HG03565 (cell line): ENCODE measurements around the gene KIF5C.
"Not testable (repeated sequence)": the region's sequence is repeated elsewhere in the genome, so short reads cannot be mapped to it uniquely, and the experiment has no call there.

Experiments
- ATAC-seq: cut with Tn5 transposase; IDR thresholded peaks from one replicate; pipeline ENCODE4 v1.9.1; 2021; ENCODE audit warnings: mild to moderate bottlenecking, moderate library complexity; ENCODE audit not compliant: unreplicated experiment

Gene KIF5C

GRCh38 chr2:148874868-148875341 lies at the start of gene KIF5C:
TSS of gene KIF5C (plus strand) at chr2:148875227. CDS start at chr2:148875618, 391 bp downstream.
- peak; percentile 82 for ATAC-seq

DNA sequence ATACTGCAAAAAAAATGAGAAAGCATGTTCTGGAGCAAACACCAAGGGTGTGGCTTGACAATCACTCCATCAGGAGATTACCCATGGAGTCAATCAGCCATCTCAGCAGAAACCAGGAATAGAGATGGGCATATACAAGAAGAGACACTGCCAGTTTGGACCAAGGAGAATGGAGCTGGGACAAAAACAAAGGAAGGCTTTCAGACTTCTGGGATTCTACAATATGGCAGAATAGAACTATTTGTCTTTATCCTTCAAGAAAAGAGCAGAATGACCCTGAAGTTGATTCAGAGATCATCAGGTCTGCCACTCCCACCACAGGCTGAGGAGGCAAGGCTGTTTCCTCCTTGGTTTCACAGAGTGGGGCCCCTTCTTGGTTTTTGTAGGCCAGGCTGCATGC lies 48.2 kb upstream of the KIF5C start:
- no peak for ATAC-seq

DNA sequence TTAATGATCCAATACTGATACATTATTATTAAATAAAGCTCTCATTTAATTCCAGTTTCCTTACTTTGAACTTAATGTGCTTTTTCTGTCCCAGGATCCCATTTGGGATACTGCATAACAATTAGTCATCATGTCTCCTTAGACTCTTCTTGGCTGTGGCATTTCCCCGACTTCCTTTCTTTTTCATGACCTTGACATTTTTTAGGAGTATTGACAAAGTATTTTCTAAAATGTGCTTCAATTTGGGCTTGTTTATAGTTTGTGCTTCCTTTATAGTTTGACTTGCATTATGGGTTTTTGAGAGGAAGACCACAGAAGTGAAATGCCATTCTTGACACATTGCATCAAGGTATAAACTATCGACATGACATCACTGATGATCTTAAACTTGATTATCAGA lies 46.1 kb upstream of the KIF5C start:
- no peak for ATAC-seq

DNA sequence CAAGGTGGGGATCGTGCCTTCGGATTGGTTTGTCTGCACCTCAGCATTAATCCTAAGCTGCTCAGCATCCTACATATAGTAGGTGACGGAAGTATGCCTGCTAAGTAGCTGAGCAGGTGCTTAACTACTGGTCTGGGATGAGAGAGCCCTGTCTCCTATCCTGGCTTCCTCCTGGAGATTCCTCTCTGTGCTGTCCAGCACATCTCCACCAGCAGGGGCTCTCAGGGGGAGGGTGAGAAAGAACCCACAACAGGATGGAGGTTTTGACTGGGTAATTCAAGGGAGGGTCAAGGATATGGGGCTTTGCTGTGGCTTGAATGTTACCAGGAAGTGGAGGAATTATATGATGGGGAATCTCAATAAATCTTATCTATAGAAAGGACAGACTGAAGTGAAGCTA lies 45.4 kb upstream of the KIF5C start:
- no peak for ATAC-seq

- ATAC-seq, result no peak
Observed at GRCh38 chr2:148832637-148833036, 42.4 kb upstream of the KIF5C start.

GRCh38 chr2:148842050-148842449 lies 33.0 kb upstream of the KIF5C start:
- ATAC-seq, result no peak

DNA sequence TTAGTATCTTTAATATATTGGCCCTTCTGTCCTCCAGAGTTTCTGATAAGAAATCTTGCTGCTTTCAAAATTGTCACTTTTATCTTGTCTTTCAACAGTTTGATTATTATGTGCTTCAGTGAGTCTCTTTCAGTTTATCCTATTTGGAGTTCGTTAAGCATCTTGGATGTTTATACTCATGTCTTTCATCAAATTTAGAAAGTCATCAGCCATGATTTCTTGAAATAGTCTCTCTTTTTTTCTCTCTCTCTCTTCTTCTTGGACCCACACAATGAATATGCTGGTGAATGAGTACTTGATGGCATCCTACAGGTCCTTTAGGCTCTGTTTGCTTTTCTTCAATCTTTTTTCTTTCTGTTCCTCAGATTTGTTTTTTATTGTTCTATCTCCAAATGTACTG lies 26.9 kb upstream of the KIF5C start:
- no peak for ATAC-seq

DNA sequence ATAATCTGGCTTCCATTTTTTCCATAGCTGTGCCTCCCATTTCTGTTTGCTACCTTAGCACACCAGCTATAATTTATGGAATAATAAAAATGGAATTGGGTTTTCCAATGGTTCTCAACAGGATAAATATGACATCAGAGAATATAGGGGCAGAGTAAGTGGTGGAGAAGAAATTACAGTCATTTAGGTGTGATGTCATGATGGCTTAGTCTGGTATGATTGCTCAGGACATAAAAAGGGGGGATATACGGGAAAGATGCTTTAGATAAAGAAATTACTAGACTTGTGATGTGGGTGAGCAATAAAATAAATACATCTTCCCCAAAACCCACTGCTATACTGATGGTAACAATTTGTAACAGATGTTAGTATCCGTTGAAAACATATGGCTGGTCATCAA lies 21.6 kb upstream of the KIF5C start:
- no peak for ATAC-seq

- ATAC-seq, result no peak
Observed at GRCh38 chr2:148860037-148860436, 15.0 kb upstream of the KIF5C start.

DNA sequence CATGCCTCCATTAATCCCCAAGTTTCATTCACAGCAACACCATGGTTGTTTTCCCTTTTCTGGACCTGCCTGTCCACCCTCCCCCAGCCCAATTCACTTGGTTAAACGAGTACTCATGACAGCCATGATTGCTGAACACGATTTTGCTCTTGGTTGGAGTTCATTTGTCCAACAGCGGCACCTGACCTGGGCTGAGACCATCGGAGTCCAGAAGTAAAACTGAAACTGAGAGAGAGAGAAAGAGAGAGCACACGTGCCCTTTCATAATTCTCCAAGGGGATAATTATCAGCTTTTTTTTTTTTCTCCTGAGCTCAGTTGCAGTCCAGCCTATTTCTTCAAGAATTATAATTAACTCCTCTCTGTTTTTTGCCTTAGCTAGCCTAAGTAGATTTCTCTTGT lies 13.7 kb upstream of the KIF5C start:
- ATAC-seq, result no peak

GRCh38 chr2:148862478-148862877 lies 12.5 kb upstream of the KIF5C start:
- not testable (repeated sequence) for ATAC-seq

GRCh38 chr2:148865512-148865911 lies 9.5 kb upstream of the KIF5C start:
- ATAC-seq, result no peak

DNA sequence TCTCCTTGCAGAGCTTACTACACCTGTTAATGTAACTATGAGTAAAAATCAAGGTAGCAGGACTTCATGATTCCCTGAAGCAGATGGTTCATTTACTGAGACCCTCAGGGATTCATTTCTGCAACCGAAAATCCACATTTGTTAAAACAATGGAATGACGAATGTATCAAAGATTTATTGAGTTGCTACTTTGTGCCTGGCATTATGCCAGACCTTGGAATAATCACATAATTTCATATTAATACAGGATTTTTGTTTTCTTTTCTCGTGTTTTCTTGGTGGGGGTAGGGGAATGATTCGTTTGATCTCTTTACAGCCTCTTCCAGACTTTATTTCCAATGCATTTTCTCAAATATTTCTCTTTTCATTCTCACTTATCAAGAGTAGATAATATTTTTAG lies 8.9 kb upstream of the KIF5C start:
- no peak for ATAC-seq

DNA sequence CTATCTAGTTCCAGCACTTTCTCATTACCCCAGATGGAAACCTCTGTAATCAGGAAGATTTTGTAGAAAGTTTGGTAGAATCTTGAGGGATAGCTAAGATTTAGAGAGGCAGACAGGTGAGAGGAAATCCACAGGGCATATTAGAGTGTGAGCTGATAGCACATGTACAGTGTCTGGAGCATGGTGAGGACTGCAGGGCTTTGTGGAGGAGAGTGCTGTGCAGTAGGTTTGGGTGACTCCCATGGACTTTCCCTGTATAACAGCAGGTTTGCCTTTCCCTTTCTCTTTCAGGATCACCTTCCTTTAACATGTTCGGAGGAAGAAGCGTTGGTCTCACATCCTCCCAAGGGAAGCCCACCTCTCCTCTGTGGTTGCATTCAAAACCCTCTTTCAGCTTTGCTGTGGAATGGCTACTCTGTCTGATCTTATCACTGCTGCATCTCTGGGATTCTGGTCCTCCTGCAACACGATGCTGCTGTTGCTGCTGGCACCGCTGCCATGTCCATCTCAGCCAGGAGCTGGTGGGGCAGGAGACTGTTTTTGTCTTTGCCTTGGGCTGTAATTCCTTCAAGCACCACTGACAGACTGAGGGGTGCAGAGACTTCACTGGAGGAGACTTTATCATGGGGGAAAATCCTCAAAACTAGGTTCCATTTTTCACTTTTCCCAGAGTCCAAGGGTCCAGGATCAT lies 7.8 kb upstream of the KIF5C start:
- no peak for ATAC-seq

DNA sequence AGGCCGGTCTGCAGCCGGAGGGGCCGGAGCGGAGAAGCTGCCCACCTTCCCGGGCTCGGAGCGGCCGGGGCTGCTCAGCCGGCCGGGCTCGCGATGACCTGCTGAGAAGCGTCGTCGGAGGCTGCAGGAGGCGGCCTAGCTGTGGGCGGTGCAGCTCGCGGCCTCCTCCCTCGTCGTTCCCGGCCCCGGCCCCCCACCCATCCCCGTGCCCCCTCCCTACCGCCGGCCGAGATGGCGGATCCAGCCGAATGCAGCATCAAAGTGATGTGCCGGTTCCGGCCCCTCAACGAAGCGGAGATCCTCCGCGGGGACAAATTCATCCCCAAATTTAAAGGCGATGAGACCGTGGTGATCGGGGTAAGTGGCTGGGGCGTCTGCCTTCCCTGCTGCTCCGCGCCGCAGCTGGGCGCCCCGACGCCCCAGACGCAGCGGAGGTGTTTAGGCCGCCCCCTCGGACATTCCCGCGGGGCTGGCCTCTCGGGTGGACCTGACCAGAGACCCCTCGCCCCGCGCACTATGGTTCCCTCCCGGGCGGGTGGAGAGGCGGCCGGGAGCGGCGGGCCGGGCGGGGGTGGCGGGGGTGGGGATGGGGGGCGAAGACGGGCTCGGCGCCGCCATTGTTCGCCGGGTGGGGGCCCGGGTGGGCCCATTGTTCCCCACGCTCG lies 492 bp downstream of the KIF5C start:
- peak; percentile 5 for ATAC-seq

DNA sequence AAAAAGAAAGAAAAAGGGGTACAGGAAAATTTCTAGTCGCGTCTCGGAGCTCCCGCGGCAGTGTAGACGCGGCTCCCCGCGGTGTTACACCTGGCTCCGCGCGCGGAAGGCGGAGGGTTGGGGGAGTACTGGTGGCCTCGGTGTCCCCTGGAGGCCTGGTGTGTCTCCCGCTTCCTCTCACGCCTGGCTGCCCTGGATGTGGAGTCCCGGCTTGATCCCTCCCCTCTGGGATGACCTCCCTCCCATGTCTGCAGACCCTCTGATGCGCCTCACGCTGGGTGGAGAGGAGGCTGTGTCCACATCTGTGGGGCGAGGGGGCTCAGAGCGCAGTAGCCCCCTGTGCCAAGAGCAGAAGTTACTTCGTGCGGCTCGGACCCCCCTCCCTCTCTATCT lies 1.2 kb downstream of the KIF5C start:
- ATAC-seq, result no peak

DNA sequence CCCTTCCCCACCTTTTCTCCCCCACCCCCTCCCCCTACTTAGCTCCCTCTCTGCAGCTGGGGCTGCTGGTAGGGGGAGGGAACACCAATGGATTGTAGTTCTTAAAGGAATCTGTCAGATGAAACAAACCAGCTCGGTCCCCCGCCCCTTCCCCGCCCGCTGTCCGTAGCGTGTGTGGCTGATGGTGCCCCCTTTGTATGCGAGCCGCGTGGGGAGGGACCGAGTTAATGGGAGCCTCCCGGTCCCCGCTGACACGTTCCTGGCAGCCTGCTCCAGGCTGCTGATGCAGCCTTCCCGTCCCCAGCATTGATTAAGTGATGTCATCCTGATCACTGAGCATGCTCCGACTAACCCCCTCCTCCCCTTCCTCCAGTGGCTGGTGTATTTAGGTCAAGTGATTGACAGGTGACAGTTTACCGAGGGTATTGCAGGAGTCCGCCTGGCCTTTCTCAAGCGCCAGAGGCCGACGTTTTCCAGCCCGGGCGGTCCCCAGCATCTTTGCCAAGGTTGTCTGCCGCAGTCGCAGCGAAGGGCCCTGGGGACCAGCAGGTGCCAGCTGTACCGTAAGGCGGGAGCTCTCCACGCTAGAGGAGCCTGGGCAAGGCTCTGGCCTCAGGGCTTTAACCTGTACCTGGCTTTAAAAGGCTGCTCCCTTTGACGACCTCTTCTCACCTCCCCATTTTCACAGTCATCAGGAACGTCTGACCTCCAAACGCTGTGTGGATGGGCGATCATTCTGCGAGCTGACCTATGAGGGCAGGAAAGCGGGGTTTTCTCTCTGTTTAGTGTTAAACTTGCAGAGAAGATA lies 1.8 kb downstream of the KIF5C start:
- ATAC-seq, result no peak

DNA sequence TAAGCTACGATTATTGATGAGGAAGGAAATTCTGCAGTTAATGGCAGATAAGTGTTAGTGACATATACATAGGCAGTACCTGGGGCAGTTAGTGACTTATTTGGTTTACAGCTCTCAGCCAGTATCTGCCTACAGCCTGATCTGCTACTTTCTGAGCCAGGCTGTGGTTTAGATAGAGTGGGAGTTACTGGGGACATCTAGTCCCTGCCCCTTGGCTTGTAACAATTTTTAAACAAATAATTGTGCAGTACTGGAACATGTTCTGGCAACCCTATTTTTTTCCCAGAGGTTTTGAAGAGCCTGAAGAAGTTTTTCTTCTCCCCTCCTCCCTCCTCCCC lies 2.3 kb downstream of the KIF5C start:
- no peak for ATAC-seq

GRCh38 chr2:148880636-148881035 lies 5.6 kb downstream of the KIF5C start:
- no peak for ATAC-seq

DNA sequence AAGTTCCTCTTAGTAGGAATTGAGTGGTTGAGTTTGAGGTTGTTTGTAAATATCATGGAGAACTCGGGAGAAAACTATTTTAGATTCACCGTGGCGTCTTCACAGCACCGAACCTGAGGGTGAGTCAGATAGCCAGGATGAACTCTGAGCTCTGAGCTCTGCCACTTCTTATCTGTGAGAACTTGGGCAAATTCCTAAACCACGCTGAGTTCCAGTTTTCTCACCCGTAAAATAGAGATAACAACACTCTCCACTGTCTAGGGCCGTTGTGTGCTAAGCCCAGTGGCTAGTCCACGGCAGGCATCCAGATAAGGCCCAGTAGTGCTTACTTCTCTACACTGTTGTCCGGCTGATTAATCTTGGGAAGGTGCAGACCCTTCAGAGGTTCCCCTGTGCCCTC lies 7.0 kb downstream of the KIF5C start:
- no peak for ATAC-seq

DNA sequence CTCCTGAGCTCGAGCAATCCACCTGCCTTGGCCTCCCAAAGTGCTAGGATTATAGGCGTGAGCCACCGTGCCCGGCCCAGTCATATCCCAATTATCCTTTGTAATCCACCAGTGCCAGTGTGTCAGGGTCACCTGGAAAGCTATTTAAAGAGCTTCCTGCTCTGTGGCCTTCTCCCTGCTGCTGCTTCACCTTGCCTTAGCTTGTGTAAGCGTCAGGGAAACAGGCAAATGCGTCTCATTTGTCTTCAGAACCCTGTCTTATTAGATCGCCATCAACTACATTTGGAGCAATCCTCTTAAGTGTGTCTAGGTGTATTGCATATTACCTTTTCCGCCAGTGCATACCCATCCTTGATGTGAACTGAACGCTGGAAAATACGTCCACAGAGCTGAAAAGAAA lies 10.2 kb downstream of the KIF5C start:
- ATAC-seq, result no peak

DNA sequence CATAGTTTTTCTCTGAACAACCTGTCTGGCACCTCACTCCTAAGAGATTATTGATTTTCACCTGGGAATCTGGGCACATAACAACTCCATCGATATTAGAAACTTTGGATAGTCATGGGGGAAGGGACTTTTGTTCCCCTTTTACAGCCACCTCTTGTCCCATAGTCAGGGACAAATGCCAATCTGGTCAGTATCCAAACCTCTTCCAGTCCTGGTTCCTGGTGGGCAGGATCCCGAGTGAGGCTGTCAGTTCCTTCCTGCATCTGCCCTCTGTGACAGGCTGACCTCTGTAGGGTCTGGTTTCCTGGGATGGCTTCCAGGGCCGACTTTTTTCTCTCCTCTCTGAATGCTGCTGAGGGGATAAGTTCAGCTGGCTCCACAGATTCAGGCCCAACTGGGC lies 11.0 kb downstream of the KIF5C start:
- ATAC-seq, result no peak
